Progenitor cell of endocrine pancreas (in vitro differentiated cells): ENCODE measurements around the gene C22orf15. TPM values are rescaled to one million over a fixed set of nuclear protein-coding genes. Genes with fewer than 3 reads are reported as not detected.

Experiments
- DNase-seq: peaks from one replicate; pipeline ENCODE4 v3.0.0; 2021; ENCODE audit warnings: low spot score; ENCODE audit not compliant: unreplicated experiment
- H3K27ac Mint-ChIP-seq: 2 replicates; pipeline ENCODE4 v1.8.0; 2021; ENCODE audit warnings: mild to moderate bottlenecking, moderate library complexity, mixed read lengths
- H3K27me3 Mint-ChIP-seq: 2 replicates; pipeline ENCODE4 v1.8.0; 2021; ENCODE audit warnings: mixed read lengths
- H3K36me3 Mint-ChIP-seq: 2 replicates; pipeline ENCODE4 v1.8.0; 2022; ENCODE audit warnings: mixed read lengths; ENCODE audit not compliant: insufficient read depth
- H3K4me1 Mint-ChIP-seq: 2 replicates; pipeline ENCODE4 v1.8.0; 2021; ENCODE audit warnings: low read depth, mixed read lengths
- H3K4me3 Mint-ChIP-seq: 2 replicates; pipeline ENCODE4 v1.8.0; 2021; ENCODE audit warnings: low read depth, mild to moderate bottlenecking, moderate library complexity, mixed read lengths
- H3K9me3 Mint-ChIP-seq: 2 replicates; pipeline ENCODE4 v1.8.0; 2021; ENCODE audit warnings: low read depth, mixed read lengths
- total RNA-seq: library from RNA; stranded (reverse); gene quantifications from 2 replicates; pipeline ENCODE4 v1.2.1, GENCODE V29; 2021
- TF ChIP-seq, protein P1 (sequence below): fragments of 200-600 bp; sonication (generic); IDR thresholded peaks from one replicate; pipeline ENCODE4 v1.5.0; 2021; ENCODE audit warnings: antibody characterized with exemption, mild to moderate bottlenecking; ENCODE audit not compliant: unreplicated experiment

The C22orf15 gene
- total RNA-seq, 1 donor from 2014 or later, result not detected

DNA sequence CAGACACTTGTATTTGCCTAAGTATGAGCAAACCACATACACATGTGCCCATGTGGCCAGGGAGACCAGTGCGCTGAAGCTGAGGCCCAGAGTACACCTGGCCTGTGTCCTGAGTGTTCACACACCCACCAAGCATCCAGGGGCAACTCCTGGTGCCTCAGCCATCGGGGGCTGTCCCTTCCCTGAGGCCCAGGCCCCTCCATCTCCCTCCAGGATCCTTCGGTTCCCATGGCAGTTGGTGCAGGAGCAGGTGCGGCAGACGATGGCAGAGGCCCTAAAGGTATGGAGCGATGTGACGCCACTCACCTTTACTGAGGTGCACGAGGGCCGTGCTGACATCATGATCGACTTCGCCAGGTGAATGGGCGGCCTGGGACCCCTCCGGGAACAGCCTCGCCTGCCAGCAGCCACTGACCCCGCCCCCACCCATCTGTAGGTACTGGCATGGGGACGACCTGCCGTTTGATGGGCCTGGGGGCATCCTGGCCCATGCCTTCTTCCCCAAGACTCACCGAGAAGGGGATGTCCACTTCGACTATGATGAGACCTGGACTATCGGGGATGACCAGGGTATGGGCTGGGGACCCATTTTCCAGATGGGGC lies 17.5 kb downstream of the C22orf15 start:
- no peaks in the 10 kb centered on the region for H3K36me3 Mint-ChIP-seq
- H3K4me3 Mint-ChIP-seq, result no peak overlapping the region
- no peak for DNase-seq
- H3K27ac Mint-ChIP-seq, result no peak overlapping the region
- peaks cover 4% of the 10 kb centered on the region for H3K4me1 Mint-ChIP-seq
- no peaks in the 10 kb centered on the region for H3K27me3 Mint-ChIP-seq
- TF ChIP-seq, protein P1, sequence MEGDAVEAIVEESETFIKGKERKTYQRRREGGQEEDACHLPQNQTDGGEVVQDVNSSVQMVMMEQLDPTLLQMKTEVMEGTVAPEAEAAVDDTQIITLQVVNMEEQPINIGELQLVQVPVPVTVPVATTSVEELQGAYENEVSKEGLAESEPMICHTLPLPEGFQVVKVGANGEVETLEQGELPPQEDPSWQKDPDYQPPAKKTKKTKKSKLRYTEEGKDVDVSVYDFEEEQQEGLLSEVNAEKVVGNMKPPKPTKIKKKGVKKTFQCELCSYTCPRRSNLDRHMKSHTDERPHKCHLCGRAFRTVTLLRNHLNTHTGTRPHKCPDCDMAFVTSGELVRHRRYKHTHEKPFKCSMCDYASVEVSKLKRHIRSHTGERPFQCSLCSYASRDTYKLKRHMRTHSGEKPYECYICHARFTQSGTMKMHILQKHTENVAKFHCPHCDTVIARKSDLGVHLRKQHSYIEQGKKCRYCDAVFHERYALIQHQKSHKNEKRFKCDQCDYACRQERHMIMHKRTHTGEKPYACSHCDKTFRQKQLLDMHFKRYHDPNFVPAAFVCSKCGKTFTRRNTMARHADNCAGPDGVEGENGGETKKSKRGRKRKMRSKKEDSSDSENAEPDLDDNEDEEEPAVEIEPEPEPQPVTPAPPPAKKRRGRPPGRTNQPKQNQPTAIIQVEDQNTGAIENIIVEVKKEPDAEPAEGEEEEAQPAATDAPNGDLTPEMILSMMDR, result no peak
- H3K9me3 Mint-ChIP-seq, result no peaks in the 10 kb centered on the region

DNA sequence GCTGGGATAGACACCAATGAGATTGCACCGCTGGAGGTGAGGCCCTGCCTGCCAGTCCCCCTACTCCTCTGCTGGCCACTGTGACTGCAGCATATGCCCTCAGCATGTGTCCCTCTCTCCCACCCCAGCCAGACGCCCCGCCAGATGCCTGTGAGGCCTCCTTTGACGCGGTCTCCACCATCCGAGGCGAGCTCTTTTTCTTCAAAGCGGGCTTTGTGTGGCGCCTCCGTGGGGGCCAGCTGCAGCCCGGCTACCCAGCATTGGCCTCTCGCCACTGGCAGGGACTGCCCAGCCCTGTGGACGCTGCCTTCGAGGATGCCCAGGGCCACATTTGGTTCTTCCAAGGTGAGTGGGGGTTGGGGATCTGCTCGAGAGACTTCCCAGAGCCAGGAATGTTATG lies 18.3 kb downstream of the C22orf15 start:
- Mint-ChIP-seq H3K27ac (no peak overlapping the region), H3K4me1 (peaks cover 4% of the 10 kb centered on the region), H3K9me3 (no peaks in the 10 kb centered on the region), H3K4me3 (no peak overlapping the region), H3K27me3 (no peaks in the 10 kb centered on the region), H3K36me3 (no peaks in the 10 kb centered on the region)
- TF ChIP-seq, protein P1, result no peak
- no peak for DNase-seq

DNA sequence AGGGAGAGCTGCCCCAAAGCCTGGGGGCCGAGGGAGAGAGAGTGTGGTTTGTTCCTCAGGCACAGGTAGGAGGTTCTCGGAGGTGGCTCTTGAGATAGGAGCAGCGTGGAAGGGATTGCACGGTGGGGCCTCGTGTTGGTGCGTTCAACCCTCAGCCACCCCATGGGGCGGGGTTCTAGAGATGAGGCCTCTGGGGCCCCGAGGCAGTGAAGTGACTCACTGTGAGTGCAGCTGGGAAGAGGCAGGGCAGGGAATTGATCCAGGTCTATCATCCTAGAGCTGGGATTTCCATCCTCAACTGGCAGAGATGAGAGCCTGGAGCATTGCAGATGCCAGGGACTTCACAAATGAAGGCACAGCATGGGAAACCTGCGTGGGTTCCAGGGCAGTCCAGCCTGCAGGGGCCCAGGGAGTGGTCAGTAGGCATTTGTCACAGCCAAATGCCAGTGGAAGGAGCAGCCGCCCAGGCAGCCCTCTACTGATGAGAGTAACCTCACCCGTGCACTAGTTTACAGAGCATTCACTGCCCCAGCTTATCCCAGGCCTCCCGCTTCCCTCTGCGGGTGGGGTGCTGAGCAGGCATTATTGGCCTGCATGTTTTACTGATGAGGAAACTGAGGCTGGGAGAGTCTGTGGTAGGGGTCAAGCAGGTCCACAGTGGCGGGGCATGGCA lies 18.9 kb downstream of the C22orf15 start:
- no peak overlapping the region for H3K27ac Mint-ChIP-seq
- H3K27me3 Mint-ChIP-seq, result no peaks in the 10 kb centered on the region
- H3K4me1 Mint-ChIP-seq, result peaks cover 8% of the 10 kb centered on the region
- no peaks in the 10 kb centered on the region for H3K36me3 Mint-ChIP-seq
- DNase-seq, result no peak
- no peaks in the 10 kb centered on the region for H3K9me3 Mint-ChIP-seq
- TF ChIP-seq, protein P1, result no peak
- H3K4me3 Mint-ChIP-seq, result no peak overlapping the region

DNA sequence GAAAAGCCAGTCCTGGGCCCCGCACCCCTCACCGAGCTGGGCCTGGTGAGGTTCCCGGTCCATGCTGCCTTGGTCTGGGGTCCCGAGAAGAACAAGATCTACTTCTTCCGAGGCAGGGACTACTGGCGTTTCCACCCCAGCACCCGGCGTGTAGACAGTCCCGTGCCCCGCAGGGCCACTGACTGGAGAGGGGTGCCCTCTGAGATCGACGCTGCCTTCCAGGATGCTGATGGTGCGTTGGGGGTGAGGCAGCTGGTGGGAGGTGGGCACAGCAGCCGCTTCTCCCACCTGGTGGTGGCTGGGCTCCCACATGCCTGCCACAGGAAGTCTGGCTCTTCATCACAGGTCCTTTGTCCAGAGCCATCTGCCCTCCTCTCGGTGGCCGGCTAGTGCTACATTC lies 19.5 kb downstream of the C22orf15 start:
- Mint-ChIP-seq H3K4me1 (peaks cover 8% of the 10 kb centered on the region), H3K9me3 (no peaks in the 10 kb centered on the region), H3K4me3 (no peak overlapping the region), H3K27me3 (no peaks in the 10 kb centered on the region), H3K27ac (no peak overlapping the region), H3K36me3 (no peaks in the 10 kb centered on the region)
- TF ChIP-seq, protein P1, result no peak
- DNase-seq, result no peak

DNA sequence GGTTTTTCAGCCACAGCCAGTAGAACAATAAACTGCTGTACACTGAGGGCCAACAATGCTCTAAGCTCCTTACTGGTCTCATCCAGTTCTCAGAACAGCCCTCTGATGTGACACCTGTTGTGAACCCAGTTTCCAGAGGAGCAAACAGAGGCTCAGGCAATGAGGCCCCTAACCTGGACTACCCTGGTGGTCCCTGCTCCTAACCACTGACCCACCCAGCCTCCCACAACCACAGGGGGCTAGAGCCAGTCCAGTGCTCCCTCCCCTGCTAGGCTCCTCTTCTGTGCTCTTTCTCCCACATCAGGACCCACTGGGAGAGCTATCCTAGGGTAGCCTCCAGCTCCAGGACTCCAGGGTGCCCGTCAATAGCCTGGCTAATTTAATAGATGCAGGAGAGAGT lies 19.9 kb downstream of the C22orf15 start:
- TF ChIP-seq, protein P1, result no peak

More for the DNA sequence above, 19.9 kb downstream of the C22orf15 start:
- Mint-ChIP-seq H3K27me3 (no peaks in the 10 kb centered on the region), H3K27ac (no peak overlapping the region), H3K4me3 (no peak overlapping the region), H3K36me3 (no peaks in the 10 kb centered on the region), H3K9me3 (no peaks in the 10 kb centered on the region), H3K4me1 (peaks cover 11% of the 10 kb centered on the region)
- DNase-seq, result no peak
